Fibroblast of lung (primary cell): ENCODE data around the gene SCUBE3.

Experiments used
- CTCF ChIP-seq, 2 donors: IDR thresholded peaks in 1 of 2; conservative IDR thresholded peaks in 1 of 2; 1 replicate in 1 of 2; 2 replicates in 1 of 2; pipeline ENCODE4 v1.5.1; 2011 to 2012; ENCODE audit warnings: low read length in 2 of 2, control low read depth in 1 of 2, inconsistent platforms in 1 of 2, low read depth in 1 of 2, mild to moderate bottlenecking in 1 of 2
- EZH2 ChIP-seq: IDR thresholded peaks from 2 replicates; pipeline ENCODE4 v1.5.1; 2012; ENCODE audit warnings: low read length, control low read depth, mild to moderate bottlenecking; ENCODE audit errors: missing control alignments

- TF ChIP-seq CTCF (conservative IDR thresholded peaks at IDR 0.05 in 1 of 2, IDR thresholded peaks at IDR 0.05 in 1 of 2; ENCODE audit: low read depth in 1 of 2, low read length in 2 of 2) (no peak), EZH2 (no peak)
These were observed 82.0 kb downstream of the SCUBE3 start for GRCh38 chr6:35295521-35296315.
